CD4-positive, alpha-beta T cell treated with Interleukin-2 at 100 ng/mL for 4 hours (primary cell): ENCODE measurements around the gene PNLDC1.
"Not testable (repeated sequence)": the region's sequence is repeated elsewhere in the genome, so short reads cannot be mapped to it uniquely, and the experiment has no call there.

Source experiments
- DNase-seq: peaks from one replicate; pipeline ENCODE4 v3.0.0-alpha.2; 2020; ENCODE audit warnings: low spot score

PNLDC1 gene

GRCh38 chr6:159819932-159820640 is 20.0 kb downstream of the PNLDC1 start:
- DNase-seq, result peak; percentile 39

DNA sequence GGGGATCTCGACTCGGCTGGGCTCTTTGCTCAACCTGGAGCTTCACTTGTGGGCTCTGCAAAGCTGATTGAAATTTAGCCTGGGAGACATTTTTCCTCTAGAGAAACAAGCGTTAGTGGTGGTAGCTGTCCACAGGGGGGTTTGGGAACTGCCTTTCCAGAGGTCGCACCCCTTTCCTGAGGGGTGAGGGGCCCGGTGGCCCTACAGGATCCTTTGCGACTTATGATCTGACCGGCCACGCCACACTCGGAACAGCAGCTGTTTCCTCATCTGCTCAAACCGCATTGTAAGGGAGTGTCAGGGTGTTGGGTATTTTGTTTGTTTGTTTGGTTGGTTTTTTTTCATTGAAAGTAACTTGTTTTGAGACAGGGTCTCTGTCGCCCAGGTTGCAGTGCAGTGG is 21.0 kb downstream of the PNLDC1 start:
- DNase-seq, result no peak

GRCh38 chr6:159821726-159822125 is 21.6 kb downstream of the PNLDC1 start:
- no peak for DNase-seq

DNA sequence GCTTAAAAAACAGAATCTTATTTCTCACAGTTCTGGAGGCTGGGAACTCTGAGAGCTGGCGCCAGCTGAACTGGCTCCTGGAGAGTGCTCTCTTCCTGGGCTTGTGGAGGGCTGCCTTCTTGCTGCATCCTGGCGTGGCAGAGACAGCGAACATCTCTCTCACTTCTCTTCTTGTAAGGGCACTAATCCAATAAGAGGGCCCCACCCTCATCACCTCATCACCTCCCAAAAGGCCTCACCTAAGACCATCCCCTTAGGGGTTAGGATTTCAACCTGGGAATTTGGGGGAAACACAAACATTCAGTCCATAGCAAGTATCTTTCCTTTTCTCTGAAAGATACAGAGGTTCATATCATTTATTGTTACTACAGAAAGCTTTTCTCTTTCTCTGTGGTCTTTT is 23.9 kb downstream of the PNLDC1 start:
- no peak for DNase-seq

DNA sequence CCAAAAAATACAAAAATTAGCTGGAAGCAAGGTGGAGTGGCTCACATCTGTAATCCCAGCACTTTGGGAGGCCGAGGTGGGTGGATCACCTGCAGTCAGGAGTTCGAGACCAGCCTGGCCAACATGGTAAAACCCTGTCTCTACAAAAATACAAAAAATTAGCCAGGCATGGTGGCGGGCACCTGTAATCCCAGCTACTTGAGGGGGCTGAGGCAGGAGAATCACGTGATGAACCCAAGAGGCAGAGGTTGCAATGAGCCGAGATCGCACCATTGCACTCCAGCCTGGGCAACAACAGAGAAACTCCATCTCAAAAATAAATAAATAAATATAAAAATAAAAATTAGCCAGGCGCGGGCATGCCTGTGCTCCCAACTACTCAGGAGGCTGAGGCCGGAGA is 24.6 kb downstream of the PNLDC1 start:
- DNase-seq, result not testable (repeated sequence)

GRCh38 chr6:159826004-159826403 is 25.9 kb downstream of the PNLDC1 start:
- no peak for DNase-seq

DNA sequence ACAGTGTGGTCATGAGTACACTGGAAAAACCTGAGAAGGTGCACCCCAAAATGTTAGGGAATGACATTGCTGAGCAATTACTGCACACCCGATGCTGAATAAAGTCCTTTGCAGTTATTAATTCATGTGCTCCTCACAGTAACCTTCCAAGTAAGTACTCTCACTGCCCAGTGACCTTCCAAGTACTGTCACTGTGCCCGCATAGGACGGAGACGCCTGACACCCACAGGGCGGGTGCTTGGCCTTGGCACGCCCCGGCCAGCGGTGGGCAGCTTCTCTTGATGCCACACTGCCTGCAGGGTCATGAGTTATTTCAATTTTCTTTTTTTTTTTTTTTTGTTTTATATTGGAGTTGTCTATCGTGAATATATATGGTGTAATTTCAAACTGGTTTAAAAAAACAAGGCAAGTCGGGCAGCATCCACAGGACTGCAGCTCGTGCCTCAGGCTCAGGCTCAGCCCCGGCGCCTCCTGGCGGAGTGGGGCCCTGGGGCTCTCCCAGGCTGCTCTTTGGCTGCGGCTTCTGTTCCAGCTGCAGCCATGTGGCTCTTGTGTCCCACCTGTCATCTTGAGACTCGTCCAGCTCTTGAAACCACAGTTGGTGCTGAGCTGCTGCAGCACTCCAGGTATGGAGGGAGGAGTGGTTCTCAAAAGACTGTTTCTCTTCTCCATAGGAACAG is 27.0 kb downstream of the PNLDC1 start:
- DNase-seq, result no peak

GRCh38 chr6:159828074-159828473 is 28.0 kb downstream of the PNLDC1 start:
- DNase-seq, result no peak

DNA sequence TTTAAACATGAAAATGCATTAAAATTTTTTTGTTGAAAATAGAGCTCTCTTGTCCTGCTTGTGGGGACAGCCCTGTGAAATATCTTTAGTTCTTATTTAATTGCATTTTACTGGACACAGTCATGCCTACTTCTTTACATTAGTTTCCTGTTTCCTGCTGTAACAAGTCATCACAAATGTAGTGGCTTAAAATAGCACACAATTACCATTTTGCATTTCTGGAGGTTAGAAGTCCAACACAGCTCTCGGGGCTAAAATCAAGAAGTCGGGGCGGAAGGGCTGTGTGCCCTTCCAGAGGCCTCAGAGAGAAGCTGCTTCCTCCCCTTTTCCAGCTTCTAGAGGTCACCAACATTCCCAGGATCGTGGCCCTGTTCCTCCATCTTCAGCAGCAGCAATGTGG is 29.4 kb downstream of the PNLDC1 start:
- no peak for DNase-seq

DNA sequence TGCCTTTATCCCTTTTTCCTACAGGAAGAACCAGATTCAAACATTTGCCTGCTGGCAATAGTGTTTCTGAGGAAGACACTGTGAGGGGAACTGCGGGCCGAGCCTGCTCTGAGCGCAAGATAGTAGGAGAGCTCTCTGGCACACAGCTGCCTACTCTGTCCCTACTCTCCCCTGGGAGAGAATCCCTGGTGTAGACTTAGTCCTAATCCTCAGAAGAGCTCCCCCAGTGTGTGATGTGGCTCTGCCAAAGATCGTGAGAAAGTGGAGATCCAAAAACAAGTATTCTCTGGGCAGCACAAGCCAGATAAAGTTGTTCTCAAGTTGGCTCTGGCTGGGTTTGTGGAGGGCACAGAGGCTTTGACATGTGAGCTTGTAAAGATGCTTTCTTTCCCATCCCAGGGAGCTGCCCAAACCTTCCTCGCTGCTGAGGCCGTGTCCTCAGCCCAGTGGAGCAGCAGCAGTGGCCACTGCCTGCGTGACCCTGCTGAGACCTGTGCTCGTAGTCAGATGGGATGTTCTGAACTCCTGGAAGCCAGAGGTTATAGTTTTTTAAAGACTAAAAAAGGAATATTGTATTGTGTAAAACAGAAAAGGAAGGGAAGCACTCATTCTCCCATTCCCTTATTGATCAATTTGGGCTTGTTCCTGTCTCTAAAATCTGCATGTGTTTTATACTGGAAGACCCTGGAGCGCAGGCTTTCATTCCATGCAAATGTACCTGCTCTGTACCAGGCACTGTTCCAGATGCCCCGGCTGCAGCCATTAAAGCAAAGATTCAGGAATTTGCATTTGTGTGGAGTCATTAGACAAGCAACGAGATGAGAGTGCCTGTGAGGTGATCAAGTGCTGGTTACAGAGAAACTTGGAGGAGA is 30.7 kb downstream of the PNLDC1 start:
- no peak for DNase-seq

DNA sequence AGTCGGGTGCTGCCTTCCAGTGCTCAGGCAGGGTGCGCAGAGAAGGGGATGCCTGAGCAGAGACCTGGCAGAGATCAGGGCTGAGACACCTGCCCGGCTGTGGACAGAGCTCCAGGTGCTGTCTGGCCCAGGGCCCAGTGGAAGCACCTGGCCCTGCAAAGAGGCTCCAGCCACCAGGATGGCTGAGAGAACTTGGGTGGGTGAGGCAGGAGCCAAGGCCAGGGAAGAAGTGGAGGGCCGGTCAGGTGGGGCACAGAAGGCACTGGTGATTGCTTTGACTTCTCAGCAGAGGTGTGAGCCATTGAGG is 31.2 kb downstream of the PNLDC1 start:
- no peak for DNase-seq

GRCh38 chr6:159832946-159833345 is 32.9 kb downstream of the PNLDC1 start:
- no peak for DNase-seq

DNA sequence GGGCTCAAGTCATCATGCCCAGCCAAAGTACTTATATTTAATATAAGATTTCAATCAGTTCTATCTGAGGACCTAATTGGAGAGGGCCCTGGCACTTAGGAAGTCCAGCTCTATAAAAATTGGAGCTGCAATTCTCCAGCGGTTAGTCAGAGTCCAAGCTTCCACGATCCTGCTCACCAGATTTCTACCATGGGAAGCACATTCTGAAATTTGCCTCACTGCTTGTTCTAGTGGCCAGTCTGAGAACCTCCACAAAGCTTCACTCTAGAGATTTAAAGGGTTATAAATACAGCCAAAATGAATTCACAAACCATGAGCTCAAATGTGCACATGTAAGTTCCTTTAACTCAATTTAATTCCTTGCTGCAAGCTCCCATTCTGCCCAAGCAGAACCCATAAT is 33.5 kb downstream of the PNLDC1 start:
- DNase-seq, result no peak

DNA sequence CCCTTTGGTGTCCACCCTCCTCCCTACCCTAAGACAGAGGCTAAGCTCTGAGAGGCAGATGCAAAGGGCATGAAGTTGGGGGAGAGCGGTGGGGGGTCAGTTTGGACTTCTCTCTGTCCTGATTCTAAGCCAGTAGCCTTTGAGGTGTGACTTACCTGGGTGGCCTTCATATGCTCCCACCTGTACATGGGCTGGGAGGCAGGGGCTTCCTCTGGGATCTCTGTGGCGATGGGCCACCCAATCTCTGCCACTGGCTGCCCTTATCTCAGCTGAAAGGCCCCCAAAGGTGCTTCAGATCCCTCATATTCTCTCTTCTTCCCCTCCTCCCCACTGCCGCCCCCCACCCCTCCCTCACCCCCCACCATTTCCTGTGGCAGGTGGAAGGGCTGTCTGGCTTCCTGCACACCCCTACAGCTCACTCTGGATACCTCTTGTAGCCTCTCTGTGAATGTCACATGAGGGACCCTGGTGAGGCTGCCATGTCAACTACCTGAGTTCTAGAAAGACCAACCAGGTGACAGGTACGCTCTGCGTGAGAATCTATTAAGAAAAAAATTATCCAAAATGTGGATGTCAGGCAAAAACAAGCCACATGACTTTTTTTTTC is 34.0 kb downstream of the PNLDC1 start:
- no peak for DNase-seq

DNA sequence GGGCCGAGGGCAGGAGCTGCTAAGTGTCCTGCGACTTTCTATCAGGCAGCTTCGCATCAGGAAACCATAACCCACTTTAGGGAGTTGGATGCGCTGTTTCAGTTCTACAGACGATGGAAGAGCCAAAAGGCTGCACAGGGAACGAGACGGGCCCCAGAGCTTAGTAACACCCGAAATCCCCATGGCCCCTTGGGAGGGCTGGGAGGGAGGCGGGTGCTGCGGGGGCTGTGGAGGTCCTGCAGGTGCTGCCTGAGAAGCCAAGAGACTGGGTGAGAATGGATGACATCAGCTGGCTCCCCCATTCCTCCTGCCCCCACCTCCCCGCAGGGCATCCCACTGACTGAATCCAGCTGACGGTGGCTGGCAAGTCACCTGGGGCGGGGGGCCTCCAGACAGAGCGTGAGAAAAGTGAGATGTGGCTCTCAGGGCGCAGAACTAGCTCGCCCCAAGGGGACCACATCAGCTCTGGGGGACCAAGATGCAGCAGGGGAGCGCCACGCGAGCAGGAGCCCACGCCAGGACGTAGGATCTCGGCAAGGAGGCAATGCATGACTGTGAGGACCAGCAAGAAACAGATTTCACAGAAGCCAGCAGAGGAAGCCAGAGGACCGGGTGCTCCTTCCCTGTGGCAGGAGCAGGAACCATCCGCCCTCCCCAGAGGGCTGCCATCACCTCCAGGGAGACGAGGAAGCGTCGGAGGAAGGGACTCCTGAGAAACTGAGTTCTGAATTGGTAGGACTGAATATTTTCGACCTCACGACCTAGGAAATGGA is 36.8 kb downstream of the PNLDC1 start:
- DNase-seq, result no peak

DNA sequence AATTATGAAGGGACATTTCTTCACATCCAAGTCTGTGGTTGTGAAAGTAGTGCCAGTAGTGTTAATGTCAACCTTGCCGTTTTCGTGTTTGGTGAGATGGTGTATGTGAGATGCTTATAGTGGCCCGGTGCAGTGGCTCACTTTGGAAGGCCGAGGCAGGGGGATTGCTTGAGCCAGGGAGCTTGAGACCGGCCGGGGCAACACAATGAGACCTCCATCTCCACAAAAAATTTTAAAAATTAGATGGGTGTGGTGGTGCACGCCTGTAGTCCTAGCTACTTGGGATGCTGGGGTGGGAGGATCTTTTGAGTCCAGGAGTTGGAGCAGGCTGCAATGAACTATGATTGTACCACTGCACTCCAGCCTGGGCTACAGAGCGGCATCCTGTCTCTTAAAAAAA is 37.4 kb downstream of the PNLDC1 start:
- no peak for DNase-seq

GRCh38 chr6:159838020-159838744 is 38.1 kb downstream of the PNLDC1 start:
- no peak for DNase-seq

DNA sequence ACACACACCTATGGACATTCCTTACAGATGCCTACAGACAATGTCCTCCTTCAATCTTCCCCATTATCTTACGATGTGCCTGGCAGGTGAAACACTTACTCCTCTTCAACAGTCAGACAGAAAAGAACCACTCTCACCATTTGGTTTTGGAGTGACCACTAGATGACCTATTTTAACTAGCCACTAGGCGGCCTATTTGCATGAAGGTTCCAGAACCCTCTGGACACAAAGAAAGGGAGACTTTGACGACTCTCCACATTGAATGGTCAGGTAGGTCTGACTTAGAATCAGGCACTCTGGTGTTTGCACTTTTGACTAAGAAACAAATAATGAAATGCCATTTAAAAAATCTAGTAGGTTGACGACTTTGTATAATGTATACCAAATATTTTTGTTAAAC is 42.0 kb downstream of the PNLDC1 start:
- no peak for DNase-seq

DNA sequence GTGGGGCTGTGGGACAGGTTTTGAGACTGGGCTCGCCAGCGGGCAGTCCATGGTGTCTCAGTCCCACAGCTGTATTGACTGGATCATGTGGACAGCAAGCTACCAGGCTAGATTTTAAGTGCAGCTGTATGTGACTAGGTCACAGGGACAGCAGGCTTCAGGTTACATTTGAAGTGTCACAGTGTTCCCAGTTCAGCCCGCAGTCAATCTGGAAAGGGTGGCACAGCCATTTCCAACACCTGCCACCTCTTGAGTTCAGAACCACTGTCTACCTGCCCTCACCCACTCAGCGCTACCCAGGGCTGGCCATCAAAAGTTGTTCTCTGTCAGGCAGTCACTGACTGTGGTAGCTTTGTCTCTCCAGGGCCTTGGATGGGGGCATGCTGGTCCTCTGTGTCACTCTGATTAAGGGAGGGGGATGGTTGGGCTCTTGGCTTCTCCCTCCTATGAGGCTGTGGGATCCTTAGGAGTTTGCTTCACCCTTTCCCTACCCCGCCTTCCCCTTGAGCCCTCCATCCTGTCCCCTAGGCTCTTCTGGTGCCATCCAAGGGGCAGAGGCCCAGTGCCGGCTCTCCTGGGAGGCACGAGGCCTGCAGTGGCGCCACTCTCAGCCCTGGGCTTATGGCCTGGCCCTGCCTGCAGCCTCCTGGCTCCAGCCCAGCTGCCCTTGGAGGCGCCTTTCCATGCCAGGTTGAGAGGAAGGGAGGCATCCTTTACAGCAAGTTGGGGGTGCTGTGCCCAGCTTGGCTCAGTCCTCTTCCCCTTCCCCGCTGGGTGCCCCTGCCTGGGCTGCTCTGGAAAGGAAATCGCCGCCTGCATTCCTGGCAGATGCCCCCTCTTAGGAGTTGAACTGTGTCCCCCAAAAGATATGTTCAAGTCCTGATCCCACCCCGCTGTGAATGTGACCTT is 44.9 kb downstream of the PNLDC1 start:
- no peak for DNase-seq

DNA sequence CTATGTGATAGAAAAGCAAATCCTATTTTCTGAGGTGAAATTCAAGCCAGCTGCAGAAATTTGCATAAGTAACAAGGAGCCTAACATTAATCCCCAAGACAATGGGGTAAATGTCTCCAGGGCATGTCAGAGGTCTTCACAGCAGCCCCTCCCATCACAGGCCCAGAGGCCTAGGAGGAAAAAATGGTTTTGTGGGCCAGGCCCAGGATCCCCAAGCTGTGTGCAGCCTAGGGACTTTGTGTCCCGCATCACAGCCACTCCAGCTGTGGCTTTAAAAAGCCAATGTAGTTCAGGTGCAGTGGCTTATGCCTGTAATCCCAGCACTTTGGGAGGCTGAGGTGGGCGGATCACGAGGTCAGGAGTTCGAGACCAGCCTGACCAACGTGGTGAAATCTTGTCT is 48.5 kb downstream of the PNLDC1 start:
- DNase-seq, result not testable (repeated sequence)
